DND-41 (cell line): ENCODE results near the gene MMP20.
A peak's percentile ranks its signal among the peaks of the same experiment; 100 is the strongest.

Experiments used
- ATAC-seq: fragments of 200-7000 bp; cut with Tn5 transposase; 3 replicates; pipeline ENCODE4 v1.9.1; 2021; ENCODE audit warnings: low read depth; ENCODE audit not compliant: insufficient read depth
- DNase-seq: peaks from one replicate; pipeline ENCODE4 v3.0.0-alpha.2; 2020
- H2AFZ ChIP-seq: 2 replicates; pipeline ENCODE4 v1.6.0; 2012; ENCODE audit warnings: low read depth, low read length
- H3K27ac ChIP-seq: 2 replicates; pipeline ENCODE4 v1.5.1; 2012; ENCODE audit warnings: low read length, inconsistent platforms
- H3K27me3 ChIP-seq: fragments of 200-600 bp; sonication (generic); 2 replicates; pipeline ENCODE4 v1.6.0; 2012; ENCODE audit warnings: low read length, mild to moderate bottlenecking, inconsistent platforms; ENCODE audit not compliant: insufficient read depth, poor library complexity
- H3K36me3 ChIP-seq: 2 replicates; pipeline ENCODE4 v1.5.1; 2012; ENCODE audit warnings: low read length, inconsistent platforms; ENCODE audit not compliant: insufficient read depth
- H3K4me1 ChIP-seq: 2 replicates; pipeline ENCODE4 v1.5.1; 2012; ENCODE audit warnings: mild to moderate bottlenecking, low read length; ENCODE audit not compliant: insufficient read depth
- H3K4me2 ChIP-seq: 2 replicates; pipeline ENCODE4 v1.6.0; 2012; ENCODE audit warnings: mild to moderate bottlenecking, moderate library complexity, low read length, inconsistent platforms; ENCODE audit not compliant: insufficient read depth
- H3K4me3 ChIP-seq, 2 experiments: fragments of 200-600 bp in 1 of 2; shearing (Covaris generic) in 1 of 2; 2 replicates each; pipeline ENCODE4 v1.5.1; 2012 to 2016; ENCODE audit warnings: inconsistent platforms in 2 of 2, low read length in 2 of 2, mild to moderate bottlenecking in 2 of 2, low read depth in 1 of 2, moderate library complexity in 1 of 2
- H3K79me2 ChIP-seq: 2 replicates; pipeline ENCODE4 v1.6.0; 2012; ENCODE audit warnings: low read length, inconsistent platforms; ENCODE audit not compliant: insufficient read depth
- H3K9ac ChIP-seq: 2 replicates; pipeline ENCODE4 v1.6.0; 2012; ENCODE audit warnings: low read depth, mild to moderate bottlenecking, inconsistent platforms, low read length, moderate library complexity
- H3K9me3 ChIP-seq: 2 replicates; pipeline ENCODE4 v1.5.1; 2012; ENCODE audit warnings: low read length, moderate library complexity, mild to moderate bottlenecking, inconsistent platforms; ENCODE audit not compliant: insufficient read depth, severe bottlenecking
- H4K20me1 ChIP-seq: 2 replicates; pipeline ENCODE4 v1.6.0; 2012; ENCODE audit warnings: low read length; ENCODE audit not compliant: insufficient read depth
- CTCF ChIP-seq: IDR thresholded peaks from 2 replicates; pipeline ENCODE4 v1.5.1; 2012; ENCODE audit warnings: borderline replicate concordance, low read length, moderate library complexity, mild to moderate bottlenecking; ENCODE audit not compliant: poor library complexity, severe bottlenecking; ENCODE audit errors: extremely low read depth
- EZH2 ChIP-seq: IDR thresholded peaks from 3 replicates; pipeline ENCODE4 v1.6.1; 2012; ENCODE audit warnings: borderline replicate concordance, low read depth, mild to moderate bottlenecking, moderate library complexity, low read length, inconsistent platforms; ENCODE audit not compliant: severe bottlenecking

Gene MMP20

GRCh38 chr11:102625177-102625576 lies at the start of gene MMP20:
TSS of gene MMP20 (minus strand) at chr11:102625332. CDS start at chr11:102625319, 13 bp downstream.
- no peaks in the 10 kb centered on the region for H3K4me1 ChIP-seq
- DNase-seq: no peak

GRCh38 chr11:102669664-102670063 lies 44.5 kb upstream of the MMP20 start:
- no peak for ATAC-seq
- no peaks in the 10 kb centered on the region for H3K36me3 ChIP-seq
- no peak for TF ChIP-seq CTCF
- no peak for TF ChIP-seq EZH2

More at GRCh38 chr11:102625177-102625576, at the start of gene MMP20:
- H3K4me2 ChIP-seq: no peak within 1 kb of the TSS
- no peaks in the 10 kb centered on the region for H3K27me3 ChIP-seq
- TF ChIP-seq CTCF: no peak
- TF ChIP-seq EZH2: no peak
- no peaks in the 10 kb centered on the region for H3K79me2 ChIP-seq
- H3K4me3 ChIP-seq: no peak within 1 kb of the TSS
- no peaks in the 10 kb centered on the region for H3K9me3 ChIP-seq
- no peaks in the 10 kb centered on the region for H3K36me3 ChIP-seq
- H4K20me1 ChIP-seq: no peaks in the 10 kb centered on the region
- H3K9ac ChIP-seq: no peak within 1 kb of the TSS
- no peak for ATAC-seq
- H2AFZ ChIP-seq: no peak within 1 kb of the TSS
- no peak within 1 kb of the TSS for H3K27ac ChIP-seq

GRCh38 chr11:102666331-102666957 lies 41.3 kb upstream of the MMP20 start:
- Histone ChIP-seq H3K36me3 (no peaks in the 10 kb centered on the region), H3K9ac (no peak overlapping the region), H3K27ac (no peak overlapping the region), H3K79me2 (no peaks in the 10 kb centered on the region), H2AFZ (no peak overlapping the region), H3K4me3 (no peak overlapping the region), H4K20me1 (no peaks in the 10 kb centered on the region), H3K4me2 (no peak overlapping the region), H3K27me3 (peaks cover 2% of the 10 kb centered on the region), H3K9me3 (no peaks in the 10 kb centered on the region), H3K4me1 (no peaks in the 10 kb centered on the region)
- peak; percentile 64; the same call in 2 of the 3 replicates for ATAC-seq
- TF ChIP-seq EZH2 (no peak), CTCF (peak; percentile 78)
- peak; percentile 19 for DNase-seq

More at GRCh38 chr11:102669664-102670063, 44.5 kb upstream of the MMP20 start:
- H2AFZ ChIP-seq: no peak overlapping the region
- H3K4me2 ChIP-seq: no peak overlapping the region
- no peaks in the 10 kb centered on the region for H3K9me3 ChIP-seq
- no peak overlapping the region for H3K9ac ChIP-seq
- peaks cover 2% of the 10 kb centered on the region for H3K27me3 ChIP-seq
- no peak for DNase-seq
- no peaks in the 10 kb centered on the region for H4K20me1 ChIP-seq
- H3K4me1 ChIP-seq: no peaks in the 10 kb centered on the region
- no peak overlapping the region for H3K27ac ChIP-seq
- H3K4me3 ChIP-seq: no peak overlapping the region
- H3K79me2 ChIP-seq: no peaks in the 10 kb centered on the region
